DMS 273 treated with DMSO at 0.1 percent for 48 hours (cell line): ENCODE data around the gene MALAT1.
"Not testable (repeated sequence)": the region's sequence is repeated elsewhere in the genome, so short reads cannot be mapped to it uniquely, and the experiment has no call there.

ENCODE experiments used
- DNase-seq: peaks from one replicate; lab custom pipeline; 2025; lab: John Stamatoyannopoulos, UW

MALAT1 gene

GRCh38 chr11:65522718-65523630 lies 24.1 kb downstream of the MALAT1 start:
- not testable (repeated sequence) for DNase-seq

- not testable (repeated sequence) for DNase-seq
Observed at GRCh38 chr11:65523631-65523968, 24.8 kb downstream of the MALAT1 start.

- DNase-seq: no peak
Observed at GRCh38 chr11:65524014-65524740, 25.3 kb downstream of the MALAT1 start.

GRCh38 chr11:65524741-65525545 lies 26.1 kb downstream of the MALAT1 start, which contains the start of gene SCYL1:
Gene SCYL1, plus strand, starts transcription at chr11:65525083. Its CDS starts 71 bp downstream, at chr11:65525154.
- DNase-seq: no peak

- DNase-seq: no peak
Observed at GRCh38 chr11:65525546-65526480, 27.0 kb downstream of the MALAT1 start.

GRCh38 chr11:65526744-65527143 lies 27.9 kb downstream of the MALAT1 start:
- DNase-seq: no peak

GRCh38 chr11:65528819-65529350 lies 30.0 kb downstream of the MALAT1 start:
- no peak for DNase-seq

GRCh38 chr11:65529475-65530156 lies 30.8 kb downstream of the MALAT1 start:
- no peak for DNase-seq

GRCh38 chr11:65530157-65530496 lies 31.3 kb downstream of the MALAT1 start:
- no peak for DNase-seq

- no peak for DNase-seq
Observed at GRCh38 chr11:65532388-65533064, 33.7 kb downstream of the MALAT1 start.

GRCh38 chr11:65535102-65535501 lies 36.3 kb downstream of the MALAT1 start:
- no peak for DNase-seq

- no peak for DNase-seq
Observed at GRCh38 chr11:65536412-65537295, 37.8 kb downstream of the MALAT1 start.

- DNase-seq: no peak
Observed at GRCh38 chr11:65537296-65537597, 38.4 kb downstream of the MALAT1 start.

- DNase-seq: no peak
Observed at GRCh38 chr11:65537620-65538231, 38.9 kb downstream of the MALAT1 start.

GRCh38 chr11:65538232-65538914 lies 39.5 kb downstream of the MALAT1 start:
- no peak for DNase-seq

GRCh38 chr11:65538915-65539743 lies 40.3 kb downstream of the MALAT1 start:
- no peak for DNase-seq

GRCh38 chr11:65539744-65540289 lies 41.0 kb downstream of the MALAT1 start:
- no peak for DNase-seq
